SK-N-DZ (cell line): ENCODE data around the gene AKR1B1. TPM values are rescaled to one million over a fixed set of nuclear protein-coding genes. Genes with fewer than 3 reads are reported as not detected.
"Not testable (repeated sequence)": the region's sequence is repeated elsewhere in the genome, so short reads cannot be mapped to it uniquely, and the experiment has no call there.

Experiments
- DNase-seq: peaks from one replicate; pipeline ENCODE4 v3.0.0-alpha.2; 2015; ENCODE audit warnings: low spot score
- polyA plus RNA-seq, 2 experiments: library from polyadenylated mRNA; depleted of rRNA; stranded (reverse); fragments of >200 nt; gene quantifications; 2 replicates each; pipeline ENCODE4 v1.2.3, GENCODE V29; 2014

The AKR1B1 gene
- polyA plus RNA-seq (2014; cell fraction: cytosol; rRNA removed) = 263 and 296 TPM in 2 replicates
- polyA plus RNA-seq (2014; cell fraction: nucleus; rRNA removed) = 242 and 262 TPM in 2 replicates

GRCh38 chr7:134458806-134459698 is at the start of gene AKR1B1:
Gene AKR1B1, minus strand, starts transcription at chr7:134459100. Its CDS starts 38 bp downstream, at chr7:134459062.
- peak; percentile 94 for DNase-seq

- no peak for DNase-seq
Observed at GRCh38 chr7:134505856-134506255, 47.0 kb upstream of the AKR1B1 start.

GRCh38 chr7:134504660-134505164 is 45.8 kb upstream of the AKR1B1 start:
- no peak for DNase-seq

- DNase-seq = no peak
Observed at GRCh38 chr7:134502463-134503371, 43.8 kb upstream of the AKR1B1 start.

GRCh38 chr7:134500982-134501381 is 42.1 kb upstream of the AKR1B1 start:
- no peak for DNase-seq

- no peak for DNase-seq
Observed at GRCh38 chr7:134500406-134500805, 41.5 kb upstream of the AKR1B1 start.

- DNase-seq = no peak
Observed at GRCh38 chr7:134495546-134495945, 36.6 kb upstream of the AKR1B1 start.

GRCh38 chr7:134493091-134493490 is 34.2 kb upstream of the AKR1B1 start:
- no peak for DNase-seq

- DNase-seq = not testable (repeated sequence)
Observed at GRCh38 chr7:134487721-134488120, 28.8 kb upstream of the AKR1B1 start.

- DNase-seq = no peak
Observed at GRCh38 chr7:134485203-134485602, 26.3 kb upstream of the AKR1B1 start.

- DNase-seq = no peak
Observed at GRCh38 chr7:134483296-134483695, 24.4 kb upstream of the AKR1B1 start.

GRCh38 chr7:134482858-134483257 is 24.0 kb upstream of the AKR1B1 start:
- no peak for DNase-seq

- DNase-seq = no peak
Observed at GRCh38 chr7:134481167-134481566, 22.3 kb upstream of the AKR1B1 start.

- DNase-seq = no peak
Observed at GRCh38 chr7:134480730-134481129, 21.8 kb upstream of the AKR1B1 start.

- DNase-seq = no peak
Observed at GRCh38 chr7:134480202-134480601, 21.3 kb upstream of the AKR1B1 start.

- no peak for DNase-seq
Observed at GRCh38 chr7:134478707-134479106, 19.8 kb upstream of the AKR1B1 start.

- no peak for DNase-seq
Observed at GRCh38 chr7:134477954-134478353, 19.1 kb upstream of the AKR1B1 start.

- DNase-seq = no peak
Observed at GRCh38 chr7:134476044-134476443, 17.1 kb upstream of the AKR1B1 start.

- no peak for DNase-seq
Observed at GRCh38 chr7:134474828-134475227, 15.9 kb upstream of the AKR1B1 start.

GRCh38 chr7:134473861-134474291 is 15.0 kb upstream of the AKR1B1 start:
- DNase-seq = no peak

GRCh38 chr7:134472572-134473244 is 13.8 kb upstream of the AKR1B1 start:
- no peak for DNase-seq
